ENCODE data around the gene ACTBL2. TPM values are rescaled to one million over a fixed set of nuclear protein-coding genes. Genes with fewer than 3 reads are reported as not detected.
"Not testable (repeated sequence)": the region's sequence is repeated elsewhere in the genome, so short reads cannot be mapped to it uniquely, and the experiment has no call there.

ACTBL2 gene
- not detected for total RNA-seq

GRCh38 chr5:57482671-57483106 lies at the start of gene ACTBL2:
TSS of gene ACTBL2 (minus strand) at chr5:57482811. CDS start at chr5:57482707, 104 bp downstream.
- ChIA-PET CTCF (no interaction called here), POLR2A (no interaction called here)
- Mint-ChIP-seq H3K4me1 (no peaks in the 10 kb centered on the region), H3K27ac (no peak within 1 kb of the TSS), H3K4me3 (no peak within 1 kb of the TSS), H3K36me3 (ENCODE audit: low read depth) (no peaks in the 10 kb centered on the region), H3K27me3 (peaks cover 3% of the 10 kb centered on the region), H3K9me3 (no peaks in the 10 kb centered on the region)
- DNase-seq, result no peak

GRCh38 chr5:57531333-57531732 lies 48.7 kb upstream of the ACTBL2 start:
- H3K4me3 Mint-ChIP-seq, result no peak overlapping the region
- ChIA-PET CTCF (no interaction called here), POLR2A (no interaction called here)
- no peaks in the 10 kb centered on the region for H3K4me1 Mint-ChIP-seq
- H3K27ac Mint-ChIP-seq, result no peak overlapping the region
- H3K9me3 Mint-ChIP-seq, result no peaks in the 10 kb centered on the region
- H3K27me3 Mint-ChIP-seq, result peaks cover 3% of the 10 kb centered on the region
- DNase-seq, result no peak
- H3K36me3 Mint-ChIP-seq (ENCODE audit: low read depth), result no peaks in the 10 kb centered on the region

GRCh38 chr5:57529864-57530263 lies 47.3 kb upstream of the ACTBL2 start:
- ChIA-PET CTCF (no interaction called here), POLR2A (no interaction called here)
- no peaks in the 10 kb centered on the region for H3K36me3 Mint-ChIP-seq (ENCODE audit: low read depth)
- no peaks in the 10 kb centered on the region for H3K4me1 Mint-ChIP-seq
- no peak overlapping the region for H3K4me3 Mint-ChIP-seq
- no peaks in the 10 kb centered on the region for H3K9me3 Mint-ChIP-seq
- peaks cover 3% of the 10 kb centered on the region for H3K27me3 Mint-ChIP-seq
- no peak overlapping the region for H3K27ac Mint-ChIP-seq
- DNase-seq, result no peak

GRCh38 chr5:57527870-57528269 lies 45.3 kb upstream of the ACTBL2 start:
- no peak for DNase-seq
- no peaks in the 10 kb centered on the region for H3K36me3 Mint-ChIP-seq (ENCODE audit: low read depth)
- no peaks in the 10 kb centered on the region for H3K9me3 Mint-ChIP-seq
- peaks cover under 1% of the 10 kb centered on the region for H3K27me3 Mint-ChIP-seq
- H3K4me3 Mint-ChIP-seq, result no peak overlapping the region
- H3K27ac Mint-ChIP-seq, result no peak overlapping the region
- CTCF ChIA-PET, result no interaction called here
- H3K4me1 Mint-ChIP-seq, result peaks cover 3% of the 10 kb centered on the region
- POLR2A ChIA-PET, result no interaction called here

GRCh38 chr5:57524348-57525060 lies 41.9 kb upstream of the ACTBL2 start:
- DNase-seq, result no peak
- H3K9me3 Mint-ChIP-seq, result no peaks in the 10 kb centered on the region
- POLR2A ChIA-PET, result no interaction called here
- H3K36me3 Mint-ChIP-seq (ENCODE audit: low read depth), result no peaks in the 10 kb centered on the region
- no peak overlapping the region for H3K4me3 Mint-ChIP-seq
- CTCF ChIA-PET, result no interaction called here
- H3K27ac Mint-ChIP-seq, result no peak overlapping the region
- peaks cover 3% of the 10 kb centered on the region for H3K4me1 Mint-ChIP-seq
- no peaks in the 10 kb centered on the region for H3K27me3 Mint-ChIP-seq

GRCh38 chr5:57522477-57522876 lies 39.9 kb upstream of the ACTBL2 start:
- CTCF ChIA-PET; H3K4me1 Mint-ChIP-seq; H3K27me3 Mint-ChIP-seq; POLR2A ChIA-PET; H3K9me3 Mint-ChIP-seq; DNase-seq; H3K27ac Mint-ChIP-seq; H3K36me3 Mint-ChIP-seq (ENCODE audit: low read depth); H3K4me3 Mint-ChIP-seq: not testable (repeated sequence)

- H3K27ac Mint-ChIP-seq; H3K36me3 Mint-ChIP-seq (ENCODE audit: low read depth); H3K9me3 Mint-ChIP-seq; H3K4me3 Mint-ChIP-seq; POLR2A ChIA-PET; CTCF ChIA-PET; DNase-seq; H3K27me3 Mint-ChIP-seq; H3K4me1 Mint-ChIP-seq: not testable (repeated sequence)
Observed at GRCh38 chr5:57518415-57518814, 35.8 kb upstream of the ACTBL2 start.

GRCh38 chr5:57517250-57517649 lies 34.6 kb upstream of the ACTBL2 start:
- H3K4me1 Mint-ChIP-seq, result no peaks in the 10 kb centered on the region
- H3K4me3 Mint-ChIP-seq, result no peak overlapping the region
- no peaks in the 10 kb centered on the region for H3K36me3 Mint-ChIP-seq (ENCODE audit: low read depth)
- H3K27me3 Mint-ChIP-seq, result no peaks in the 10 kb centered on the region
- H3K27ac Mint-ChIP-seq, result no peak overlapping the region
- POLR2A ChIA-PET, result no interaction called here
- DNase-seq, result no peak
- no peaks in the 10 kb centered on the region for H3K9me3 Mint-ChIP-seq
- CTCF ChIA-PET, result no interaction called here

GRCh38 chr5:57513785-57514184 lies 31.2 kb upstream of the ACTBL2 start:
- Mint-ChIP-seq H3K9me3 (no peaks in the 10 kb centered on the region), H3K4me3 (no peak overlapping the region), H3K36me3 (ENCODE audit: low read depth) (no peaks in the 10 kb centered on the region), H3K27ac (no peak overlapping the region), H3K4me1 (no peaks in the 10 kb centered on the region), H3K27me3 (peaks cover 2% of the 10 kb centered on the region)
- POLR2A ChIA-PET, result no interaction called here
- no peak for DNase-seq
- CTCF ChIA-PET, result no interaction called here

- H3K27ac Mint-ChIP-seq, result no peak overlapping the region
- H3K4me3 Mint-ChIP-seq, result no peak overlapping the region
- no peaks in the 10 kb centered on the region for H3K36me3 Mint-ChIP-seq (ENCODE audit: low read depth)
- ChIA-PET CTCF (interaction anchor here (0.8 to 1.0 kb wide), 2 partner anchors 206 to 684 kb away, joined by 3 read pairs; no protein-coding TSS in a partner anchor), POLR2A (no interaction called here)
- no peak for DNase-seq
- no peaks in the 10 kb centered on the region for H3K4me1 Mint-ChIP-seq
- H3K9me3 Mint-ChIP-seq, result no peaks in the 10 kb centered on the region
- H3K27me3 Mint-ChIP-seq, result peaks cover 5% of the 10 kb centered on the region
Observed at GRCh38 chr5:57511321-57511720, 28.7 kb upstream of the ACTBL2 start.

GRCh38 chr5:57509501-57510260 lies 27.1 kb upstream of the ACTBL2 start:
- Mint-ChIP-seq H3K4me3 (no peak overlapping the region), H3K36me3 (ENCODE audit: low read depth) (no peaks in the 10 kb centered on the region), H3K9me3 (no peaks in the 10 kb centered on the region), H3K4me1 (no peaks in the 10 kb centered on the region), H3K27me3 (peaks cover 10% of the 10 kb centered on the region), H3K27ac (no peak overlapping the region)
- ChIA-PET POLR2A (no interaction called here), CTCF (interaction anchor here (0.7 kb wide), 1 partner anchor 108 kb away, joined by 3 read pairs; no protein-coding TSS in a partner anchor)
- no peak for DNase-seq

GRCh38 chr5:57508211-57508610 lies 25.6 kb upstream of the ACTBL2 start:
- H3K36me3 Mint-ChIP-seq (ENCODE audit: low read depth), result no peaks in the 10 kb centered on the region
- DNase-seq, result no peak
- peaks cover 13% of the 10 kb centered on the region for H3K27me3 Mint-ChIP-seq
- ChIA-PET CTCF (interaction anchor here (1.0 to 1.5 kb wide), 2 partner anchors 8 to 16 kb away, joined by 3 to 5 read pairs; no protein-coding TSS in a partner anchor), POLR2A (no interaction called here)
- no peak overlapping the region for H3K4me3 Mint-ChIP-seq
- no peaks in the 10 kb centered on the region for H3K9me3 Mint-ChIP-seq
- H3K27ac Mint-ChIP-seq, result no peak overlapping the region
- H3K4me1 Mint-ChIP-seq, result no peaks in the 10 kb centered on the region

GRCh38 chr5:57505272-57506200 lies 22.9 kb upstream of the ACTBL2 start:
- peaks cover 5% of the 10 kb centered on the region for H3K4me1 Mint-ChIP-seq
- POLR2A ChIA-PET, result no interaction called here
- H3K9me3 Mint-ChIP-seq, result no peaks in the 10 kb centered on the region
- CTCF ChIA-PET, result interaction anchor here (1.0 kb wide), 1 partner anchor 22 kb away, joined by 3 read pairs; no protein-coding TSS in a partner anchor
- H3K36me3 Mint-ChIP-seq (ENCODE audit: low read depth), result no peaks in the 10 kb centered on the region
- no peak overlapping the region for H3K4me3 Mint-ChIP-seq
- H3K27me3 Mint-ChIP-seq, result peaks cover 11% of the 10 kb centered on the region
- no peak overlapping the region for H3K27ac Mint-ChIP-seq
- DNase-seq, result no peak
